RWPE2 (cell line): ENCODE measurements around the gene TMEM131.
A peak's percentile ranks its signal among the peaks of the same experiment; 100 is the strongest.

Source experiments
- ATAC-seq: fragments of 200-7000 bp; cut with Tn5 transposase; 3 replicates; pipeline ENCODE4 v1.9.1; 2021; ENCODE audit warnings: low read depth
- DNase-seq: peaks from one replicate; pipeline ENCODE4 v3.0.0-alpha.2; 2020; ENCODE audit warnings: low spot score
- H3K27ac ChIP-seq: fragments of 450-650 bp; 2 replicates; pipeline ENCODE4 v1.5.1; 2017; ENCODE audit warnings: mild to moderate bottlenecking; ENCODE audit not compliant: poor library complexity, severe bottlenecking
- H3K27me3 ChIP-seq: fragments of 250-450 bp; sonication (Bioruptor Pico); 2 replicates; pipeline ENCODE4 v1.5.1; 2021; ENCODE audit warnings: mild to moderate bottlenecking, moderate library complexity; ENCODE audit not compliant: insufficient read depth, poor library complexity, severe bottlenecking
- H3K36me3 ChIP-seq: fragments of 250-450 bp; sonication (Bioruptor Pico); 2 replicates; pipeline ENCODE4 v1.5.1; 2020; ENCODE audit warnings: low read depth, mild to moderate bottlenecking, moderate library complexity
- H3K4me1 ChIP-seq: fragments of 250-450 bp; sonication (Bioruptor Pico); 2 replicates; pipeline ENCODE4 v1.5.1; 2021; ENCODE audit warnings: mild to moderate bottlenecking, moderate library complexity; ENCODE audit not compliant: insufficient read depth, poor library complexity, severe bottlenecking
- H3K4me3 ChIP-seq: fragments of 250-450 bp; sonication (Bioruptor Pico); 2 replicates; pipeline ENCODE4 v1.5.1; 2021; ENCODE audit warnings: mild to moderate bottlenecking, moderate library complexity; ENCODE audit not compliant: severe bottlenecking
- H3K9me3 ChIP-seq: fragments of 250-450 bp; sonication (Bioruptor Pico); 2 replicates; pipeline ENCODE4 v1.5.1; 2021; ENCODE audit warnings: mild to moderate bottlenecking, moderate library complexity; ENCODE audit not compliant: severe bottlenecking
- CTCF ChIP-seq: fragments of 450-650 bp; IDR thresholded peaks from one replicate; pipeline ENCODE4 v1.5.1; 2017; ENCODE audit warnings: mild to moderate bottlenecking, moderate library complexity; ENCODE audit not compliant: poor library complexity, severe bottlenecking

TMEM131 gene

GRCh38 chr2:97739020-97739892, 256.5 kb downstream of the TMEM131 start:
- Histone ChIP-seq H3K4me3 (no peak overlapping the region), H3K27ac (no peak overlapping the region), H3K36me3 (no peaks in the 10 kb centered on the region), H3K4me1 (peaks cover 17% of the 10 kb centered on the region), H3K9me3 (no peaks in the 10 kb centered on the region), H3K27me3 (no peaks in the 10 kb centered on the region)
- TF ChIP-seq CTCF: no peak
- DNase-seq (peak; percentile 50), ATAC-seq (no peak)

GRCh38 chr2:97738179-97739019, 257.3 kb downstream of the TMEM131 start:
- H3K4me3 ChIP-seq: no peak overlapping the region
- no peak overlapping the region for H3K27ac ChIP-seq
- no peaks in the 10 kb centered on the region for H3K36me3 ChIP-seq
- peaks cover 17% of the 10 kb centered on the region for H3K4me1 ChIP-seq
- no peaks in the 10 kb centered on the region for H3K9me3 ChIP-seq
- DNase-seq: peak; percentile 35
- no peaks in the 10 kb centered on the region for H3K27me3 ChIP-seq
- no peak; the same call in 2 of the 3 replicates for ATAC-seq
- no peak for TF ChIP-seq CTCF

GRCh38 chr2:97737421-97738178, 258.1 kb downstream of the TMEM131 start:
- DNase-seq (peak; percentile 52), ATAC-seq (no peak)
- Histone ChIP-seq H3K4me3 (no peak overlapping the region), H3K9me3 (no peaks in the 10 kb centered on the region), H3K36me3 (no peaks in the 10 kb centered on the region), H3K4me1 (peaks cover 16% of the 10 kb centered on the region), H3K27me3 (no peaks in the 10 kb centered on the region), H3K27ac (no peak overlapping the region)
- TF ChIP-seq CTCF: no peak

GRCh38 chr2:97736608-97737330, 259.0 kb downstream of the TMEM131 start:
- peak; percentile 38 for DNase-seq

More at GRCh38 chr2:97736608-97737330, 259.0 kb downstream of the TMEM131 start:
- Histone ChIP-seq H3K4me1 (peaks cover 8% of the 10 kb centered on the region), H3K9me3 (no peaks in the 10 kb centered on the region), H3K36me3 (no peaks in the 10 kb centered on the region), H3K4me3 (no peak overlapping the region), H3K27me3 (no peaks in the 10 kb centered on the region), H3K27ac (no peak overlapping the region)
- no peak for TF ChIP-seq CTCF
- ATAC-seq: no peak
